ENCODE data around the gene NRG2. TPM values are rescaled to one million over a fixed set of nuclear protein-coding genes. Genes with fewer than 3 reads are reported as not detected.

The NRG2 gene
- total and polyA plus RNA-seq, 2 experiments from 2014 or later, result 0.37 to 1.3 TPM

- no peaks in the 10 kb centered on the region for H3K4me1 Mint-ChIP-seq
- Histone ChIP-seq H3F3A (replicated peaks; ENCODE audit: low read depth) (no peaks in the 10 kb centered on the region), H3K4me2 (no peak overlapping the region), H3K9me2 (ENCODE audit: insufficient read depth) (no peaks in the 10 kb centered on the region), H3K79me2 (replicated peaks; ENCODE audit: insufficient read depth) (no peaks in the 10 kb centered on the region), H4K20me1 (replicated peaks; ENCODE audit: insufficient read depth) (no peaks in the 10 kb centered on the region), H3K4me3 (no peak overlapping the region), H2AFZ (no peak overlapping the region), H3K36me3 (ENCODE audit: insufficient read depth) (no peaks in the 10 kb centered on the region), H3K4me1 (ENCODE audit: insufficient read depth) (no peaks in the 10 kb centered on the region), H3K27ac (ENCODE audit: low read depth) (no peak overlapping the region), H3K27me3 (ENCODE audit: insufficient read depth) (peaks cover 3% of the 10 kb centered on the region; the same call in 1 of the 2 replicates)
- DNase-seq (ENCODE audit: low spot score), result no peak
- H3K4me3 Mint-ChIP-seq, result no peak overlapping the region
- H3K36me3 Mint-ChIP-seq (ENCODE audit: low read depth), result no peaks in the 10 kb centered on the region
- no peaks in the 10 kb centered on the region for H3K9me3 Mint-ChIP-seq
- ATAC-seq, result no peak
- TF ChIP-seq CTCF (conservative IDR thresholded peaks at IDR 0.05; ENCODE audit: low read depth in 2 of 2), result peak in 1 of 2 experiments; percentile 37; a peak in 3 of 4 replicates
- TF ChIP-seq JUNB (IDR thresholded peaks at IDR 0.05; ENCODE audit: unreplicated experiment), result no peak
- TF ChIP-seq ETS1 (IDR thresholded peaks at IDR 0.05), result no peak
- no peak for TF ChIP-seq ZNF462 (CRISPR knock-in tag; IDR thresholded peaks at IDR 0.05)
- H3K27me3 Mint-ChIP-seq (ENCODE audit: insufficient read depth, low read depth, poor library complexity), result no peaks in the 10 kb centered on the region
- H3K27ac Mint-ChIP-seq, result no peak overlapping the region
Observed at GRCh38 chr5:140075371-140075770, 32.3 kb upstream of the NRG2 start.

Measured in GM23338 (cell line).